ENCODE results near the gene JMJD6. TPM values are rescaled to one million over a fixed set of nuclear protein-coding genes. Genes with fewer than 3 reads are reported as not detected.

The JMJD6 gene
- total RNA-seq, 1 experiment from 2014 or later, result 60.0 TPM

GRCh38 chr17:76697702-76698465 is 28.5 kb downstream of the JMJD6 start:
- peaks cover 21% of the 10 kb centered on the region for H3K4me1 ChIP-seq (ENCODE audit: control insufficient read depth, insufficient read depth, low read length)
- no peak overlapping the region for H3K4me3 ChIP-seq (ENCODE audit: low read depth in 2 of 2, low read length in 2 of 2)
- TF ChIP-seq POLR2AphosphoS5 (IDR thresholded peaks at IDR 0.05; ENCODE audit: low read depth, low read length) (no peak), REST (IDR thresholded peaks at IDR 0.05; ENCODE audit: insufficient read depth in 1 of 2, low read depth in 2 of 2, low read length in 1 of 2) (no peak)
- H3K27me3 ChIP-seq (ENCODE audit: control insufficient read depth, insufficient read depth, low read length), result no peaks in the 10 kb centered on the region
- no peaks in the 10 kb centered on the region for H3K36me3 ChIP-seq (ENCODE audit: control insufficient read depth, insufficient read depth, low read length)
- BruUV-seq (replicated peaks), result no TSS peak
- intact Hi-C loops (cut with micrococcal nuclease; ENCODE audit: unreplicated experiment) (no loop called here), in situ Hi-C loops (cut with HindIII; ENCODE audit: low pct_unique_long_range_greater_than_20kb, low sequenced_read_pairs) (no loop called here)
- CTCF ChIA-PET, result interaction anchor here (0.6 kb wide), 1 partner anchor 335 kb away, joined by 18 read pairs; no protein-coding TSS in a partner anchor
- H3K9me3 ChIP-seq (ENCODE audit: control insufficient read depth, insufficient read depth, low read depth, low read length), result no peaks in the 10 kb centered on the region
- POLR2A ChIA-PET, result interaction anchor here (0.6 kb wide), 2 partner anchors 19 to 28 kb away, joined by 6 to 9 read pairs; no protein-coding TSS in a partner anchor
- no peak overlapping the region for H3K27ac ChIP-seq (ENCODE audit: low read length)
- ATAC-seq, result peak; percentile 20; the same call in 1 of the 2 replicates
- no peak for DNase-seq (ENCODE audit: low read depth, low spot score)

- H3K36me3 ChIP-seq (ENCODE audit: control insufficient read depth, insufficient read depth, low read length), result no peaks in the 10 kb centered on the region
- DNase-seq (ENCODE audit: low read depth, low spot score), result no peak
- in situ Hi-C loops (cut with HindIII; ENCODE audit: low pct_unique_long_range_greater_than_20kb, low sequenced_read_pairs), result no loop called here
- ATAC-seq, result no peak
- POLR2A ChIA-PET, result interaction anchor here (0.6 kb wide), 2 partner anchors 20 to 28 kb away, joined by 6 to 9 read pairs; no protein-coding TSS in a partner anchor
- TF ChIP-seq REST (IDR thresholded peaks at IDR 0.05; ENCODE audit: insufficient read depth in 1 of 2, low read depth in 2 of 2, low read length in 1 of 2) (no peak), CTCF (IDR thresholded peaks at IDR 0.05) (no peak), POLR2AphosphoS5 (IDR thresholded peaks at IDR 0.05; ENCODE audit: low read depth, low read length) (no peak), TCF7L2 (IDR thresholded peaks at IDR 0.05; ENCODE audit: low read depth, low read length) (no peak), SIN3A (IDR thresholded peaks at IDR 0.05; ENCODE audit: borderline replicate concordance, insufficient read depth, low read depth, low read length) (no peak)
- intact Hi-C loops (cut with micrococcal nuclease; ENCODE audit: unreplicated experiment), result no loop called here
- no peaks in the 10 kb centered on the region for H3K9me3 ChIP-seq (ENCODE audit: control insufficient read depth, insufficient read depth, low read depth, low read length)
- H3K4me3 ChIP-seq (ENCODE audit: low read depth in 2 of 2, low read length in 2 of 2), result no peak overlapping the region
- H3K27ac ChIP-seq (ENCODE audit: low read length), result peak overlapping the region; percentile 18
- CTCF ChIA-PET, result interaction anchor here (0.6 kb wide), 1 partner anchor 336 kb away, joined by 18 read pairs; no protein-coding TSS in a partner anchor
- H3K4me1 ChIP-seq (ENCODE audit: control insufficient read depth, insufficient read depth, low read length), result peaks cover 19% of the 10 kb centered on the region
- no TSS peak for BruUV-seq (replicated peaks)
- no peaks in the 10 kb centered on the region for H3K27me3 ChIP-seq (ENCODE audit: control insufficient read depth, insufficient read depth, low read length)
Observed at GRCh38 chr17:76696763-76697701, 29.4 kb downstream of the JMJD6 start.
